ENCODE results near the gene ITGA5.

GRCh38 chr12:54358945-54359761 lies 59.9 kb downstream of the ITGA5 start:
- TF ChIP-seq NFE2 (IDR thresholded peaks at IDR 0.05; ENCODE audit: low read depth): 0 out of 2 replicates have a peak, but pooled peaks have one; percentile 1
- TF ChIP-seq, protein P1, sequence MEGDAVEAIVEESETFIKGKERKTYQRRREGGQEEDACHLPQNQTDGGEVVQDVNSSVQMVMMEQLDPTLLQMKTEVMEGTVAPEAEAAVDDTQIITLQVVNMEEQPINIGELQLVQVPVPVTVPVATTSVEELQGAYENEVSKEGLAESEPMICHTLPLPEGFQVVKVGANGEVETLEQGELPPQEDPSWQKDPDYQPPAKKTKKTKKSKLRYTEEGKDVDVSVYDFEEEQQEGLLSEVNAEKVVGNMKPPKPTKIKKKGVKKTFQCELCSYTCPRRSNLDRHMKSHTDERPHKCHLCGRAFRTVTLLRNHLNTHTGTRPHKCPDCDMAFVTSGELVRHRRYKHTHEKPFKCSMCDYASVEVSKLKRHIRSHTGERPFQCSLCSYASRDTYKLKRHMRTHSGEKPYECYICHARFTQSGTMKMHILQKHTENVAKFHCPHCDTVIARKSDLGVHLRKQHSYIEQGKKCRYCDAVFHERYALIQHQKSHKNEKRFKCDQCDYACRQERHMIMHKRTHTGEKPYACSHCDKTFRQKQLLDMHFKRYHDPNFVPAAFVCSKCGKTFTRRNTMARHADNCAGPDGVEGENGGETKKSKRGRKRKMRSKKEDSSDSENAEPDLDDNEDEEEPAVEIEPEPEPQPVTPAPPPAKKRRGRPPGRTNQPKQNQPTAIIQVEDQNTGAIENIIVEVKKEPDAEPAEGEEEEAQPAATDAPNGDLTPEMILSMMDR (IDR thresholded peaks at IDR 0.05 in 2 of 3, conservative IDR thresholded peaks at IDR 0.05 in 1 of 3; ENCODE audit: insufficient read depth in 2 of 3, low read depth in 1 of 3, low read length in 3 of 3): peak in 1 of 3 experiments; percentile 2; a peak in 1 of 6 replicates
- 0 out of 2 replicates have a peak, but pooled peaks have one; percentile 9 for TF ChIP-seq SPI1 (IDR thresholded peaks at IDR 0.05; ENCODE audit: borderline replicate concordance, low read depth, low read length)
- peak; percentile 82 for TF ChIP-seq ZFP36 (IDR thresholded peaks at IDR 0.05; ENCODE audit: low read depth, low read length, partially characterized antibody)
- peak; percentile 21; the same call in 1 of the 2 replicates for TF ChIP-seq NR2C1 (IDR thresholded peaks at IDR 0.05)
- TF ChIP-seq NR2C1 (tag; IDR thresholded peaks at IDR 0.05): no peak
- TF ChIP-seq SMC3 (conservative IDR thresholded peaks at IDR 0.05; ENCODE audit: insufficient read depth, low read depth, low read length): no peak
- TF ChIP-seq EP300 (IDR thresholded peaks at IDR 0.05; ENCODE audit: low read length): peak; percentile 98
- TF ChIP-seq, protein P2, sequence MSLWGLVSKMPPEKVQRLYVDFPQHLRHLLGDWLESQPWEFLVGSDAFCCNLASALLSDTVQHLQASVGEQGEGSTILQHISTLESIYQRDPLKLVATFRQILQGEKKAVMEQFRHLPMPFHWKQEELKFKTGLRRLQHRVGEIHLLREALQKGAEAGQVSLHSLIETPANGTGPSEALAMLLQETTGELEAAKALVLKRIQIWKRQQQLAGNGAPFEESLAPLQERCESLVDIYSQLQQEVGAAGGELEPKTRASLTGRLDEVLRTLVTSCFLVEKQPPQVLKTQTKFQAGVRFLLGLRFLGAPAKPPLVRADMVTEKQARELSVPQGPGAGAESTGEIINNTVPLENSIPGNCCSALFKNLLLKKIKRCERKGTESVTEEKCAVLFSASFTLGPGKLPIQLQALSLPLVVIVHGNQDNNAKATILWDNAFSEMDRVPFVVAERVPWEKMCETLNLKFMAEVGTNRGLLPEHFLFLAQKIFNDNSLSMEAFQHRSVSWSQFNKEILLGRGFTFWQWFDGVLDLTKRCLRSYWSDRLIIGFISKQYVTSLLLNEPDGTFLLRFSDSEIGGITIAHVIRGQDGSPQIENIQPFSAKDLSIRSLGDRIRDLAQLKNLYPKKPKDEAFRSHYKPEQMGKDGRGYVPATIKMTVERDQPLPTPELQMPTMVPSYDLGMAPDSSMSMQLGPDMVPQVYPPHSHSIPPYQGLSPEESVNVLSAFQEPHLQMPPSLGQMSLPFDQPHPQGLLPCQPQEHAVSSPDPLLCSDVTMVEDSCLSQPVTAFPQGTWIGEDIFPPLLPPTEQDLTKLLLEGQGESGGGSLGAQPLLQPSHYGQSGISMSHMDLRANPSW (CRISPR knock-in tag; IDR thresholded peaks at IDR 0.05): no peak; the same call in 1 of the 2 replicates
- no peak for TF ChIP-seq SMAD3 (CRISPR knock-in tag; conservative IDR thresholded peaks at IDR 0.05)
- no peak for TF ChIP-seq ATF1 (CRISPR knock-in tag; IDR thresholded peaks at IDR 0.05)
- peak; percentile 95 for TF ChIP-seq ATF1 (tag; IDR thresholded peaks at IDR 0.05)
